ENCODE results near the gene MED13L.
A peak's percentile ranks its signal among the peaks of the same experiment; 100 is the strongest.

Gene MED13L

GRCh38 chr12:116104167-116104767, 173.2 kb downstream of the MED13L start:
- CTCF ChIA-PET, result no interaction called here
- TF ChIP-seq, protein P1, sequence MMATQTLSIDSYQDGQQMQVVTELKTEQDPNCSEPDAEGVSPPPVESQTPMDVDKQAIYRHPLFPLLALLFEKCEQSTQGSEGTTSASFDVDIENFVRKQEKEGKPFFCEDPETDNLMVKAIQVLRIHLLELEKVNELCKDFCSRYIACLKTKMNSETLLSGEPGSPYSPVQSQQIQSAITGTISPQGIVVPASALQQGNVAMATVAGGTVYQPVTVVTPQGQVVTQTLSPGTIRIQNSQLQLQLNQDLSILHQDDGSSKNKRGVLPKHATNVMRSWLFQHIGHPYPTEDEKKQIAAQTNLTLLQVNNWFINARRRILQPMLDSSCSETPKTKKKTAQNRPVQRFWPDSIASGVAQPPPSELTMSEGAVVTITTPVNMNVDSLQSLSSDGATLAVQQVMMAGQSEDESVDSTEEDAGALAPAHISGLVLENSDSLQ (IDR thresholded peaks at IDR 0.05), result no peak
- TF ChIP-seq NFRKB (IDR thresholded peaks at IDR 0.05), result no peak
- no peak for TF ChIP-seq ARNT (IDR thresholded peaks at IDR 0.05)
- no peak for TF ChIP-seq ZNF384 (IDR thresholded peaks at IDR 0.05)
- POLR2A ChIA-PET, result no interaction called here
- DNase-seq (ENCODE audit: extremely low spot score), result no peak

- TF ChIP-seq SUZ12 (IDR thresholded peaks at IDR 0.05) (no peak), CTBP1 (IDR thresholded peaks at IDR 0.05; ENCODE audit: borderline replicate concordance) (no peak), NFRKB (IDR thresholded peaks at IDR 0.05) (no peak), ARNT (IDR thresholded peaks at IDR 0.05) (no peak), ELF4 (IDR thresholded peaks at IDR 0.05) (no peak), HDGF (IDR thresholded peaks at IDR 0.05; ENCODE audit: borderline replicate concordance) (no peak), L3MBTL2 (conservative IDR thresholded peaks at IDR 0.05) (no peak)
- CTCF ChIA-PET, result no interaction called here
- no peak for DNase-seq (ENCODE audit: extremely low spot score)
- POLR2A ChIA-PET, result no interaction called here
Measured at GRCh38 chr12:116101991-116102390, 175.5 kb downstream of the MED13L start.

DNA sequence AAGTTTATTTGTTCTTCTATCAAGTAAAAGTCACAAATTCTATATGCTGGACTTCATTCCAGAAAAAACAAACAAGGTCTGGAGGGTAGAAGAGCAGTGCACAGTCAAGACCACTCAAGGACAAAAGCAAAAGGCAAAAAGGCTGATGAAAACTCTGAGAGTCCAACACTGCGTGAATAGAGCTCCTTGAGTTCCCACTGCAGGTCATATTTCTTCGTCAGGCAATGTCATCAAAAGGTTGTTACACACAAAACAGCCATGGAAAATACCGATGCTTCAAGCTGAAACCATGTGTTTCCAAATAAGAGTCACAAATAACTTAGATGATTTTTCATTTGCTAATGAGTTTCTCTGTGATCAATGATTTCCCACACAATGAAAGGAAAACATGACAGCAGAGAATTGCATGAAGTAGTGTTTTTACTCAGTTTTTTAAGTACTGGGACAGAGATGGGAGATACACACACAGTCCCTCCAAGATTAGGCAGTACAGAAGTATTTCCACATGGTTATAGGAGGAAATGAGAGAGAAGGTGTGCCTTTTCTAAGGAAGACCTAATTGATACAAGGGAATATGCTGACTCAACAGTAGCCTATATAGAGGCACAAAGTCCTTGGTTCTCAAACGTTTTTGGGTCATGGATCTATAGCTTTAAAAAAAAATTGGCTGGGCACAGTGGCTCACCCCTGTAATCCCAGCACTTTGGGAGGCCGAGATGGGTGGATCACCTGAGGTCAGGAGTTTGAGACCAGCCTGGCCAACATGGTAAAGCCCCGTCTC, 177.7 kb downstream of the MED13L start:
- DNase-seq (ENCODE audit: extremely low spot score), result no peak
- ChIA-PET POLR2A (no interaction called here), CTCF (interaction anchor here (0.6 kb wide), 1 partner anchor 432 kb away, joined by 4 read pairs; no protein-coding TSS in a partner anchor)
- TF ChIP-seq L3MBTL2 (conservative IDR thresholded peaks at IDR 0.05) (no peak), FOXM1 (IDR thresholded peaks at IDR 0.05; ENCODE audit: borderline replicate concordance) (no peak), ZNF384 (IDR thresholded peaks at IDR 0.05) (no peak), BHLHE40 (IDR thresholded peaks at IDR 0.05; ENCODE audit: borderline replicate concordance) (no peak), FOXK2 (IDR thresholded peaks at IDR 0.05) (no peak)
- TF ChIP-seq, protein P1 (IDR thresholded peaks at IDR 0.05), result peak; percentile 31; the same call in 1 of the 2 replicates

GRCh38 chr12:116096874-116097273, 180.6 kb downstream of the MED13L start:
- POLR2A ChIA-PET, result no interaction called here
- DNase-seq (ENCODE audit: extremely low spot score), result no peak
- CTCF ChIA-PET, result no interaction called here
- TF ChIP-seq FOXA1 (IDR thresholded peaks at IDR 0.05) (no peak), ELF4 (IDR thresholded peaks at IDR 0.05) (no peak), SP1 (IDR thresholded peaks at IDR 0.05) (no peak), HDGF (IDR thresholded peaks at IDR 0.05; ENCODE audit: borderline replicate concordance) (no peak), LEF1 (IDR thresholded peaks at IDR 0.05; ENCODE audit: borderline replicate concordance) (no peak), ARNT (IDR thresholded peaks at IDR 0.05) (no peak), TARDBP (IDR thresholded peaks at IDR 0.05) (no peak), BHLHE40 (IDR thresholded peaks at IDR 0.05; ENCODE audit: borderline replicate concordance) (no peak), FOXK2 (IDR thresholded peaks at IDR 0.05) (no peak), L3MBTL2 (conservative IDR thresholded peaks at IDR 0.05) (no peak), ZNF384 (IDR thresholded peaks at IDR 0.05) (no peak), NFRKB (IDR thresholded peaks at IDR 0.05) (no peak), SUZ12 (IDR thresholded peaks at IDR 0.05) (no peak), CTBP1 (IDR thresholded peaks at IDR 0.05; ENCODE audit: borderline replicate concordance) (no peak), FOXM1 (IDR thresholded peaks at IDR 0.05; ENCODE audit: borderline replicate concordance) (no peak)
- TF ChIP-seq, protein P1 (IDR thresholded peaks at IDR 0.05), result no peak

DNA sequence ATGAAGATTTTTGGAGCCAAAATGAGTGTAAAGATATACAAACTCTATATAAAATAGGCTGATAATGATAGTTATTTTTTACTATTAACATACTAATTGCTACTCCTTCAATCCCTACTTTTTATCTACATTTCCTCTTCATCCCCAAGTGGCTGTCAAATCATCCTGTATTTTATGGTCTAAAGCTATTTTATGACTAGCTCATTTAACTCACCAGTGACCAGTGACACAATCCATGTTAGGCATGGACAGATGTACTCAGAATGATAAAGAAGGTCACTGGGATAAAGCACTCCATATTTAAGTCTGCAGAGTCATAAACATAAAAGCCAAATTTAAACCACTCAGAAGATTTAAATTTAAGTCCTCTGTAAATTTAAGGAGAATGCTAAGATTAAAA, 183.0 kb downstream of the MED13L start:
- TF ChIP-seq CTBP1 (IDR thresholded peaks at IDR 0.05; ENCODE audit: borderline replicate concordance) (0 out of 2 replicates have a peak, but pooled peaks have one; percentile 32), ZNF384 (IDR thresholded peaks at IDR 0.05) (no peak)
- TF ChIP-seq, protein P1 (IDR thresholded peaks at IDR 0.05), result peak; percentile 88
- peak; percentile 16 for DNase-seq (ENCODE audit: extremely low spot score)
- ChIA-PET CTCF (interaction anchor here (1.1 kb wide), 1 partner anchor 25 kb away, joined by 3 read pairs; no protein-coding TSS in a partner anchor), POLR2A (no interaction called here)

DNA sequence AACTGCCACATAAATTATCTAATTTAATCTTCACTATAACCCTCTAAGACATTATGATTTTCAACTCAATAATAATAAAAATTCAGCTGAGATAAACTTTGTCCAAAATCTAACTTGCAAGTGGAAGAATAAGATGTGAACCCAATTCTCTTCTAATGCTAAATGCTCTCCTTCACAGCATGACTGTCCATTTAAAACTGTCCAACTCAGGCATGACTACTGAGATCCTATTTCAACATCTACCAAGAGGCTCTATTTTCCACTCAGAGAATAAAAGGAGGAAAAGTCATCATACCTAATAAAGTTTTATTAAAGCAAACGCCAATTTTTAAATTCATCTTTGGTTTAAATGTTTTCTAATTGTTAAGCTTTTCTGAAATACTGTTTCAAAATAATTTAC, 183.6 kb downstream of the MED13L start:
- POLR2A ChIA-PET, result no interaction called here
- CTCF ChIA-PET, result interaction anchor here (1.1 kb wide), 1 partner anchor 26 kb away, joined by 3 read pairs; no protein-coding TSS in a partner anchor
- DNase-seq (ENCODE audit: extremely low spot score), result no peak
- TF ChIP-seq SP1 (IDR thresholded peaks at IDR 0.05) (no peak), NFRKB (IDR thresholded peaks at IDR 0.05) (no peak), L3MBTL2 (conservative IDR thresholded peaks at IDR 0.05) (no peak), ZNF384 (IDR thresholded peaks at IDR 0.05) (no peak), BHLHE40 (IDR thresholded peaks at IDR 0.05; ENCODE audit: borderline replicate concordance) (no peak), ELF4 (IDR thresholded peaks at IDR 0.05) (no peak), HDGF (IDR thresholded peaks at IDR 0.05; ENCODE audit: borderline replicate concordance) (no peak), SUZ12 (IDR thresholded peaks at IDR 0.05) (no peak), CTBP1 (IDR thresholded peaks at IDR 0.05; ENCODE audit: borderline replicate concordance) (no peak), LEF1 (IDR thresholded peaks at IDR 0.05; ENCODE audit: borderline replicate concordance) (no peak)

Measured in HEK293T (cell line).